ENCODE data around the gene AKR1C1. TPM values are rescaled to one million over a fixed set of nuclear protein-coding genes. Genes with fewer than 3 reads are reported as not detected.
A peak's percentile ranks its signal among the peaks of the same experiment; 100 is the strongest.
"Not testable (repeated sequence)": the region's sequence is repeated elsewhere in the genome, so short reads cannot be mapped to it uniquely, and the experiment has no call there.

AKR1C1 gene
- total RNA-seq, 1 donor from 2014 or later, result 0.67 TPM

GRCh38 chr10:5018671-5019277 lies 55.6 kb downstream of the AKR1C1 start:
- not testable (repeated sequence) for H3K4me1 Mint-ChIP-seq (ENCODE audit: unreplicated experiment); H3K27ac Mint-ChIP-seq (ENCODE audit: unreplicated experiment); H3K36me3 Mint-ChIP-seq (ENCODE audit: unreplicated experiment); DNase-seq (ENCODE audit: extremely low spot score, unreplicated experiment); H3K4me3 Mint-ChIP-seq (ENCODE audit: unreplicated experiment); H3K9me3 Mint-ChIP-seq (ENCODE audit: unreplicated experiment)
- peaks cover 12% of the 10 kb centered on the region for H3K27me3 Mint-ChIP-seq (ENCODE audit: unreplicated experiment)
- TF ChIP-seq CTCF (IDR thresholded peaks at IDR 0.05), result peak; percentile 18

- H3K36me3 Mint-ChIP-seq (ENCODE audit: unreplicated experiment); H3K4me3 Mint-ChIP-seq (ENCODE audit: unreplicated experiment); H3K27me3 Mint-ChIP-seq (ENCODE audit: unreplicated experiment); DNase-seq (ENCODE audit: extremely low spot score, unreplicated experiment); H3K9me3 Mint-ChIP-seq (ENCODE audit: unreplicated experiment); H3K27ac Mint-ChIP-seq (ENCODE audit: unreplicated experiment); H3K4me1 Mint-ChIP-seq (ENCODE audit: unreplicated experiment): not testable (repeated sequence)
Observed at GRCh38 chr10:5019770-5020612, 56.8 kb downstream of the AKR1C1 start.

- not testable (repeated sequence) for H3K27me3 Mint-ChIP-seq (ENCODE audit: unreplicated experiment); H3K36me3 Mint-ChIP-seq (ENCODE audit: unreplicated experiment); H3K4me1 Mint-ChIP-seq (ENCODE audit: unreplicated experiment); DNase-seq (ENCODE audit: extremely low spot score, unreplicated experiment); H3K27ac Mint-ChIP-seq (ENCODE audit: unreplicated experiment); H3K9me3 Mint-ChIP-seq (ENCODE audit: unreplicated experiment); H3K4me3 Mint-ChIP-seq (ENCODE audit: unreplicated experiment)
Observed at GRCh38 chr10:5021624-5022290, 58.5 kb downstream of the AKR1C1 start.

GRCh38 chr10:5023177-5023805 lies 60.1 kb downstream of the AKR1C1 start:
- Mint-ChIP-seq H3K9me3 (ENCODE audit: unreplicated experiment) (peaks cover 8% of the 10 kb centered on the region), H3K4me3 (ENCODE audit: unreplicated experiment) (no peak overlapping the region)

GRCh38 chr10:5025461-5025881 lies 62.3 kb downstream of the AKR1C1 start:
- not testable (repeated sequence) for H3K27me3 Mint-ChIP-seq (ENCODE audit: unreplicated experiment); H3K27ac Mint-ChIP-seq (ENCODE audit: unreplicated experiment); DNase-seq (ENCODE audit: extremely low spot score, unreplicated experiment); H3K36me3 Mint-ChIP-seq (ENCODE audit: unreplicated experiment); H3K4me3 Mint-ChIP-seq (ENCODE audit: unreplicated experiment); H3K4me1 Mint-ChIP-seq (ENCODE audit: unreplicated experiment)
- peaks cover 17% of the 10 kb centered on the region for H3K9me3 Mint-ChIP-seq (ENCODE audit: unreplicated experiment)

More at GRCh38 chr10:5023177-5023805, 60.1 kb downstream of the AKR1C1 start:
- DNase-seq (ENCODE audit: extremely low spot score, unreplicated experiment), result no peak
- no peak for TF ChIP-seq CTCF (IDR thresholded peaks at IDR 0.05)
- no peak overlapping the region for H3K27ac Mint-ChIP-seq (ENCODE audit: unreplicated experiment)
- no peaks in the 10 kb centered on the region for H3K27me3 Mint-ChIP-seq (ENCODE audit: unreplicated experiment)
- no peaks in the 10 kb centered on the region for H3K4me1 Mint-ChIP-seq (ENCODE audit: unreplicated experiment)
- H3K36me3 Mint-ChIP-seq (ENCODE audit: unreplicated experiment), result no peaks in the 10 kb centered on the region

GRCh38 chr10:5030989-5031388 lies 67.8 kb downstream of the AKR1C1 start:
- peaks cover 42% of the 10 kb centered on the region for H3K9me3 Mint-ChIP-seq (ENCODE audit: unreplicated experiment)

GRCh38 chr10:5031588-5031987 lies 68.4 kb downstream of the AKR1C1 start:
- not testable (repeated sequence) for DNase-seq (ENCODE audit: extremely low spot score, unreplicated experiment); H3K4me3 Mint-ChIP-seq (ENCODE audit: unreplicated experiment); H3K27me3 Mint-ChIP-seq (ENCODE audit: unreplicated experiment); H3K36me3 Mint-ChIP-seq (ENCODE audit: unreplicated experiment); H3K4me1 Mint-ChIP-seq (ENCODE audit: unreplicated experiment); H3K27ac Mint-ChIP-seq (ENCODE audit: unreplicated experiment)
- peaks cover 36% of the 10 kb centered on the region for H3K9me3 Mint-ChIP-seq (ENCODE audit: unreplicated experiment)

More at GRCh38 chr10:5030989-5031388, 67.8 kb downstream of the AKR1C1 start:
- DNase-seq (ENCODE audit: extremely low spot score, unreplicated experiment), result no peak
- Mint-ChIP-seq H3K4me3 (ENCODE audit: unreplicated experiment) (no peak overlapping the region), H3K4me1 (ENCODE audit: unreplicated experiment) (no peaks in the 10 kb centered on the region), H3K27me3 (ENCODE audit: unreplicated experiment) (no peaks in the 10 kb centered on the region), H3K36me3 (ENCODE audit: unreplicated experiment) (peaks cover 2% of the 10 kb centered on the region), H3K27ac (ENCODE audit: unreplicated experiment) (no peak overlapping the region)
- no peak for TF ChIP-seq CTCF (IDR thresholded peaks at IDR 0.05)

GRCh38 chr10:5032444-5032843 lies 69.2 kb downstream of the AKR1C1 start:
- H3K4me1 Mint-ChIP-seq (ENCODE audit: unreplicated experiment); DNase-seq (ENCODE audit: extremely low spot score, unreplicated experiment); H3K36me3 Mint-ChIP-seq (ENCODE audit: unreplicated experiment); H3K27me3 Mint-ChIP-seq (ENCODE audit: unreplicated experiment); H3K27ac Mint-ChIP-seq (ENCODE audit: unreplicated experiment); H3K4me3 Mint-ChIP-seq (ENCODE audit: unreplicated experiment): not testable (repeated sequence)
- peaks cover 36% of the 10 kb centered on the region for H3K9me3 Mint-ChIP-seq (ENCODE audit: unreplicated experiment)
